Activated CD8-positive, alpha-beta T cell treated with anti-CD3 and anti-CD28 coated beads for 36 hours (primary cell): Measurements from ENCODE around the gene CAB39. TPM values are rescaled to one million over a fixed set of nuclear protein-coding genes. Genes with fewer than 3 reads are reported as not detected.

Experiments used
- ATAC-seq: fragments of 200-7000 bp; cut with Tn5 transposase; one replicate; pipeline ENCODE4 v1.10.0; 2021; ENCODE audit warnings: mild to moderate bottlenecking, moderate library complexity
- CTCF ChIA-PET: fragments of 350-600 bp; sonication (Branson Sonifier 250); formaldehyde crosslinking; loops from one replicate; lab custom pipeline; 2021; ENCODE audit warnings: antibody characterized with exemption; lab: Charles Lee
- POLR2A ChIA-PET: fragments of 350-600 bp; sonication (Branson Sonifier 250); formaldehyde crosslinking; loops from one replicate; lab custom pipeline; 2021; ENCODE audit warnings: antibody characterized with exemption; lab: Charles Lee
- DNase-seq: peaks from one replicate; pipeline ENCODE4 v3.0.0-alpha.2; 2020
- H3K27ac Mint-ChIP-seq: one replicate; pipeline ENCODE4 v1.8.0; 2021; ENCODE audit warnings: mild to moderate bottlenecking, mixed read lengths
- H3K27me3 Mint-ChIP-seq: one replicate; pipeline ENCODE4 v1.8.0; 2021; ENCODE audit warnings: mixed read lengths
- H3K36me3 Mint-ChIP-seq: one replicate; pipeline ENCODE4 v1.8.0; 2021; ENCODE audit warnings: low read depth, mixed read lengths
- H3K4me1 Mint-ChIP-seq: one replicate; pipeline ENCODE4 v1.8.0; 2021; ENCODE audit warnings: low read depth, mixed read lengths
- H3K4me3 Mint-ChIP-seq: one replicate; pipeline ENCODE4 v1.8.0; 2021; ENCODE audit warnings: mild to moderate bottlenecking, moderate library complexity, mixed read lengths
- H3K9me3 Mint-ChIP-seq: one replicate; pipeline ENCODE4 v1.8.0; 2021; ENCODE audit warnings: mixed read lengths
- intact Hi-C: fragments of 100-400 bp; cut with micrococcal nuclease; formaldehyde crosslinking; loops from one replicate; pipeline ENCODE4 v1.10.0; 2022
- total RNA-seq, 2 experiments: library from RNA; stranded (reverse); gene quantifications; one replicate each; pipeline ENCODE4 v1.2.3, GENCODE V29; 2021
- TF ChIP-seq, protein P1 (sequence below): fragments of 200-600 bp; IDR thresholded peaks from one replicate; pipeline ENCODE4 v1.8.0; 2022; ENCODE audit warnings: antibody characterized with exemption, mild to moderate bottlenecking

The CAB39 gene
- total RNA-seq: 100 to 1,000 TPM; 119 to 120 TPM

- Mint-ChIP-seq H3K27me3 (no peaks in the 10 kb centered on the region), H3K4me1 (peaks cover 35% of the 10 kb centered on the region), H3K4me3 (peak within 1 kb of the TSS; percentile 88), H3K27ac (peak within 1 kb of the TSS; percentile 92), H3K9me3 (no peaks in the 10 kb centered on the region), H3K36me3 (peaks cover 35% of the 10 kb centered on the region)
- TF ChIP-seq, protein P1, sequence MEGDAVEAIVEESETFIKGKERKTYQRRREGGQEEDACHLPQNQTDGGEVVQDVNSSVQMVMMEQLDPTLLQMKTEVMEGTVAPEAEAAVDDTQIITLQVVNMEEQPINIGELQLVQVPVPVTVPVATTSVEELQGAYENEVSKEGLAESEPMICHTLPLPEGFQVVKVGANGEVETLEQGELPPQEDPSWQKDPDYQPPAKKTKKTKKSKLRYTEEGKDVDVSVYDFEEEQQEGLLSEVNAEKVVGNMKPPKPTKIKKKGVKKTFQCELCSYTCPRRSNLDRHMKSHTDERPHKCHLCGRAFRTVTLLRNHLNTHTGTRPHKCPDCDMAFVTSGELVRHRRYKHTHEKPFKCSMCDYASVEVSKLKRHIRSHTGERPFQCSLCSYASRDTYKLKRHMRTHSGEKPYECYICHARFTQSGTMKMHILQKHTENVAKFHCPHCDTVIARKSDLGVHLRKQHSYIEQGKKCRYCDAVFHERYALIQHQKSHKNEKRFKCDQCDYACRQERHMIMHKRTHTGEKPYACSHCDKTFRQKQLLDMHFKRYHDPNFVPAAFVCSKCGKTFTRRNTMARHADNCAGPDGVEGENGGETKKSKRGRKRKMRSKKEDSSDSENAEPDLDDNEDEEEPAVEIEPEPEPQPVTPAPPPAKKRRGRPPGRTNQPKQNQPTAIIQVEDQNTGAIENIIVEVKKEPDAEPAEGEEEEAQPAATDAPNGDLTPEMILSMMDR: peak; percentile 80
- ATAC-seq (peak; percentile 89), DNase-seq (peak; percentile 84)
- ChIA-PET POLR2A (interaction anchor here (0.6 to 3.5 kb wide), 14 partner anchors 10 to 87 kb away, joined by 3 to 20 read pairs (median 4); no protein-coding TSS in a partner anchor), CTCF (interaction anchor here (0.7 to 4.3 kb wide), 20 partner anchors 10 to 265 kb away, joined by 3 to 65 read pairs (median 4); no protein-coding TSS in a partner anchor)
- intact Hi-C loops: no loop called here
Observed at GRCh38 chr2:230712443-230713330, at the start of gene CAB39. Gene CAB39, plus strand, starts transcription at chr2:230712842. Its CDS starts 47,160 bp downstream, at chr2:230760002.

- TF ChIP-seq, protein P1: no peak
- Mint-ChIP-seq H3K9me3 (no peaks in the 10 kb centered on the region), H3K36me3 (peaks cover 2% of the 10 kb centered on the region), H3K27me3 (no peaks in the 10 kb centered on the region), H3K27ac (peak overlapping the region; percentile 97), H3K4me3 (peak overlapping the region; percentile 2), H3K4me1 (peaks cover 89% of the 10 kb centered on the region)
- intact Hi-C loops: no loop called here
- CTCF ChIA-PET: interaction anchor here (0.9 to 2.0 kb wide), 4 partner anchors 14 to 54 kb away, joined by 3 to 9 read pairs (median 4); partner anchors contain the start of gene CAB39
- POLR2A ChIA-PET: interaction anchor here (0.7 to 0.8 kb wide), 2 partner anchors 50 to 172 kb away, joined by 3 read pairs; no protein-coding TSS in a partner anchor
- no peak for ATAC-seq
- peak; percentile 71 for DNase-seq
Observed at GRCh38 chr2:230664128-230664527, 48.5 kb upstream of the CAB39 start.

DNA sequence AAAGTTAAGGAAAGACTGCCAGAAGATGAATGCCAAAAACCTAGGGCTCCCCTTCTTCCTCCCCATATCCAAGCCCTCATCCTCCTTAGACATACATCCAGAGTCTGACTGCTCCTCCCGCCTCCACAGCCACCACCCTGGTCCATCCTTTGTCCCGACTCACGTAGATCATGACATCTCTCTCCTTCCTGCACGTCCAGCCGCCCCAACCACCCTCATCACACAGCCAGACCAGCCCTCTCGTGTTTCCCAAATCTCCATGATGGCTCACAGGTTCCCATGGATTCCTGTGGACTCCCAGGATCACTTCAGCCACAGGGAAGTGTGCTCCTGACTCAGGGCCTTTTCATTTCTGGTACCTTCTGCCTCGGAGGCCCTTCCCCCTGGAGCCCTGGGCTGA lies 47.8 kb upstream of the CAB39 start:
- ATAC-seq (no peak), DNase-seq (no peak)
- Mint-ChIP-seq H3K9me3 (no peaks in the 10 kb centered on the region), H3K36me3 (peaks cover 2% of the 10 kb centered on the region), H3K4me1 (peaks cover 91% of the 10 kb centered on the region), H3K27me3 (no peaks in the 10 kb centered on the region), H3K4me3 (peak overlapping the region; percentile 20), H3K27ac (peak overlapping the region; percentile 97)
- POLR2A ChIA-PET: no interaction called here
- CTCF ChIA-PET: interaction anchor here (0.8 to 1.2 kb wide), 2 partner anchors 13 to 49 kb away, joined by 3 to 4 read pairs; no protein-coding TSS in a partner anchor
- intact Hi-C loops: no loop called here
- TF ChIP-seq, protein P1: no peak

DNA sequence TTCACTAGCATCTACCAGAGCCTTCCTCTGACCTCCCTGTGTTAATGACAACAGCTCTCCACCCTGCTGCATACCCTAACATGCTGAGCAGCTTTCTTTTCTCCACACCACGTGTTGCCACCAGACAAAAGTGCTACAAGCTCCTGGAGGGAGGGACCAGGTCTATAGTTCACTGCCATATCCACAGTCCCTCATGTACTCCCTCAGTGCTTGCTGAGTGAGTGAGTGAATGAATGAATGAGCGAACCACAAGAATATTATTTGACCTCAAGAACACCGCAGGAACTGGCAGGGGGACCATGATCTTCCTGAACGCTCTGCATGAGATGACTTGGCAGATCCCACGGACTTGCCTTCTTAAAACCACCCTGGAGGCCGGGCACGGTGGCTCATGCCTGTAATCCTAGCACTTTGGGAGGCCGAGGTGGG lies 47.4 kb upstream of the CAB39 start:
- TF ChIP-seq, protein P1: no peak
- CTCF ChIA-PET: interaction anchor here (0.6 to 1.2 kb wide), 5 partner anchors 11 to 166 kb away, joined by 3 to 5 read pairs (median 3); no protein-coding TSS in a partner anchor
- peaks cover 88% of the 10 kb centered on the region for H3K4me1 Mint-ChIP-seq
- peak; percentile 32 for DNase-seq
- no peaks in the 10 kb centered on the region for H3K9me3 Mint-ChIP-seq
- H3K27ac Mint-ChIP-seq: peak overlapping the region; percentile 97
- POLR2A ChIA-PET: interaction anchor here (0.6 kb wide), 1 partner anchor 47 kb away, joined by 4 read pairs; the partner anchor contains the start of gene CAB39
- ATAC-seq: peak; percentile 4
- no peaks in the 10 kb centered on the region for H3K27me3 Mint-ChIP-seq
- intact Hi-C loops: no loop called here
- peak overlapping the region; percentile 20 for H3K4me3 Mint-ChIP-seq
- peaks cover 2% of the 10 kb centered on the region for H3K36me3 Mint-ChIP-seq
